ENCODE measurements around the gene CDKL5.

CDKL5 gene

GRCh38 chrX:18461431-18461830, 36.0 kb downstream of the CDKL5 start:
- DNase-seq: no peak

- DNase-seq: no peak
Observed at GRCh38 chrX:18464499-18464898, 39.1 kb downstream of the CDKL5 start.

- no peak for DNase-seq
Observed at GRCh38 chrX:18465051-18465450, 39.6 kb downstream of the CDKL5 start.

- DNase-seq: no peak
Observed at GRCh38 chrX:18468599-18468998, 43.2 kb downstream of the CDKL5 start.

- no peak for DNase-seq
Observed at GRCh38 chrX:18471296-18471695, 45.9 kb downstream of the CDKL5 start.

- no peak for DNase-seq
Observed at GRCh38 chrX:18490806-18491555, 65.6 kb downstream of the CDKL5 start.

GRCh38 chrX:18491587-18492340, 66.4 kb downstream of the CDKL5 start:
- DNase-seq: no peak

GRCh38 chrX:18534949-18535348, 109.5 kb downstream of the CDKL5 start:
- no peak for DNase-seq

- DNase-seq: no peak
Observed at GRCh38 chrX:18537068-18537467, 111.7 kb downstream of the CDKL5 start.

GRCh38 chrX:18537524-18537923, 112.1 kb downstream of the CDKL5 start:
- no peak for DNase-seq

- DNase-seq: no peak
Observed at GRCh38 chrX:18542131-18542530, 116.7 kb downstream of the CDKL5 start.

- DNase-seq: no peak
Observed at GRCh38 chrX:18542905-18543304, 117.5 kb downstream of the CDKL5 start.

GRCh38 chrX:18543738-18544137, 118.3 kb downstream of the CDKL5 start:
- no peak for DNase-seq

GRCh38 chrX:18545771-18546170, 120.4 kb downstream of the CDKL5 start:
- no peak for DNase-seq

GRCh38 chrX:18548996-18549395, 123.6 kb downstream of the CDKL5 start:
- DNase-seq: no peak

GRCh38 chrX:18549643-18550042, 124.2 kb downstream of the CDKL5 start:
- no peak for DNase-seq

GRCh38 chrX:18557879-18558278, 132.5 kb downstream of the CDKL5 start:
- DNase-seq: no peak

- no peak for DNase-seq
Observed at GRCh38 chrX:18558799-18559198, 133.4 kb downstream of the CDKL5 start.

- no peak for DNase-seq
Observed at GRCh38 chrX:18561020-18561419, 135.6 kb downstream of the CDKL5 start.

- DNase-seq: no peak
Observed at GRCh38 chrX:18565727-18566126, 140.3 kb downstream of the CDKL5 start.

- no peak for DNase-seq
Observed at GRCh38 chrX:18566748-18567147, 141.3 kb downstream of the CDKL5 start.

GRCh38 chrX:18573556-18573955, 148.1 kb downstream of the CDKL5 start:
- DNase-seq: no peak

GRCh38 chrX:18574591-18574990, 149.2 kb downstream of the CDKL5 start:
- no peak for DNase-seq

- no peak for DNase-seq
Observed at GRCh38 chrX:18575744-18576143, 150.3 kb downstream of the CDKL5 start.

- no peak for DNase-seq
Observed at GRCh38 chrX:18577400-18577799, 152.0 kb downstream of the CDKL5 start.
